HG03469 (cell line): ENCODE results near the gene ARHGAP10.
"Not testable (repeated sequence)": the region's sequence is repeated elsewhere in the genome, so short reads cannot be mapped to it uniquely, and the experiment has no call there.

ENCODE experiments used
- ATAC-seq: cut with Tn5 transposase; IDR thresholded peaks from one replicate; pipeline ENCODE4 v1.9.1; 2021; ENCODE audit warnings: mild to moderate bottlenecking, moderate library complexity, moderate number of reproducible peaks; ENCODE audit not compliant: unreplicated experiment

Gene ARHGAP10

GRCh38 chr4:147884536-147884935 lies 152.6 kb downstream of the ARHGAP10 start:
- no peak for ATAC-seq

GRCh38 chr4:147885216-147885615 lies 153.3 kb downstream of the ARHGAP10 start:
- ATAC-seq, result not testable (repeated sequence)

GRCh38 chr4:147891476-147892115 lies 159.7 kb downstream of the ARHGAP10 start:
- no peak for ATAC-seq

GRCh38 chr4:147899512-147899911 lies 167.6 kb downstream of the ARHGAP10 start:
- no peak for ATAC-seq

GRCh38 chr4:147901388-147901787 lies 169.5 kb downstream of the ARHGAP10 start:
- ATAC-seq, result no peak

GRCh38 chr4:147901916-147902315 lies 170.0 kb downstream of the ARHGAP10 start:
- no peak for ATAC-seq

- ATAC-seq, result no peak
Measured at GRCh38 chr4:147909225-147909624, 177.3 kb downstream of the ARHGAP10 start.

GRCh38 chr4:147910315-147910714 lies 178.4 kb downstream of the ARHGAP10 start:
- ATAC-seq, result no peak

GRCh38 chr4:147912106-147912505 lies 180.2 kb downstream of the ARHGAP10 start:
- ATAC-seq, result not testable (repeated sequence)

- ATAC-seq, result no peak
Measured at GRCh38 chr4:147913137-147913536, 181.2 kb downstream of the ARHGAP10 start.

- no peak for ATAC-seq
Measured at GRCh38 chr4:147916351-147916750, 184.5 kb downstream of the ARHGAP10 start.

GRCh38 chr4:147923381-147923780 lies 191.5 kb downstream of the ARHGAP10 start:
- no peak for ATAC-seq

GRCh38 chr4:147923854-147924253 lies 192.0 kb downstream of the ARHGAP10 start:
- ATAC-seq, result peak; percentile 44

GRCh38 chr4:147924604-147925412 lies 192.9 kb downstream of the ARHGAP10 start:
- no peak for ATAC-seq

- no peak for ATAC-seq
Measured at GRCh38 chr4:147927377-147928137, 195.7 kb downstream of the ARHGAP10 start.

GRCh38 chr4:147928400-147928799 lies 196.5 kb downstream of the ARHGAP10 start:
- no peak for ATAC-seq

GRCh38 chr4:147929746-147930145 lies 197.9 kb downstream of the ARHGAP10 start:
- no peak for ATAC-seq

- ATAC-seq, result peak; percentile 46
Measured at GRCh38 chr4:147933316-147933715, 201.4 kb downstream of the ARHGAP10 start.

- ATAC-seq, result no peak
Measured at GRCh38 chr4:147933779-147934178, 201.9 kb downstream of the ARHGAP10 start.

GRCh38 chr4:147938496-147938895 lies 206.6 kb downstream of the ARHGAP10 start:
- ATAC-seq, result no peak

GRCh38 chr4:147940171-147940570 lies 208.3 kb downstream of the ARHGAP10 start:
- ATAC-seq, result no peak
